Epidermal melanocyte (primary cell): ENCODE results near the gene CNPY4.
"Not testable (repeated sequence)": the region's sequence is repeated elsewhere in the genome, so short reads cannot be mapped to it uniquely, and the experiment has no call there.

ENCODE experiments used
- DNase-seq: peaks from one replicate; pipeline ENCODE4 v3.0.0; 2011; ENCODE audit warnings: low spot score; ENCODE audit not compliant: insufficient read length

The CNPY4 gene

GRCh38 chr7:100118388-100119071 lies 904 bp upstream of the CNPY4 start:
- peak; percentile 26 for DNase-seq

DNA sequence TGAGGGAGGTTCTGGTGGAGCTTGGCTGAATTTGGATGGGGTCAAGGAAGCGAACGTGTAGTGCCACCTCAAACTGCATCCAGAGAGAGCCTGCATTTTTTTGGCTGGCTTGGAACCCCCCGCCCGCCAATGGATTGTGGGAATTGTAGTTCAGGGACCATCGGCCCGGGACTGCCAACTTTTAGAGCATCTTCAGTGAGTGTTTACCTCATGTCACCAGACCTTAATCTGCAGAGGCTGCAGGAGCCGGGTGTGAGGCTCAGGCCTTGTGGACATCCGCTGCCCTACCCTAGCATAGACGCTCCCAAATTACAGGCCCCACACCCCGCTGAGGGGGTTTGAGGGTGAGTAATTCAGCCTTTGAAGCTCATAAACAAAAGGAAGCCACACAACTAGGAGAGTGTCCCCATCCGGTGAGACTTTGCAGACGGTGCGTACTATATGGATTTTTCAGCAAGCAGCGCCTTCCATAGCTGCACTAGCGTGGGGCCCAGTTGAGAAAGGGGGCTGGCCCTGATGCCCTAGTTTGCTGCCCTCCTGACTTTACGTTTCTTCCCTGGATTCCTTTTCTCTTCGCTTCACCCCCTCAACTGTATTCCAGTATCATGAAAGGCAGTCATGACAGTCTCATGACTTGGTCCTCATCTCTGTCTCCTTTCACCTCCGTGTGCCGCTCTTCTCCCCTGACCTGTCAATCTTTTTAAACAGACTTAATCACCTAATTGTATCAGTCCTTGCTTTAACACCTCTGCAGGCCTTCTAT lies 717 bp downstream of the CNPY4 start:
- peak; percentile 70 for DNase-seq

GRCh38 chr7:100120733-100121036 lies 1.3 kb downstream of the CNPY4 start:
- no peak for DNase-seq

GRCh38 chr7:100122067-100122466 lies 2.6 kb downstream of the CNPY4 start:
- no peak for DNase-seq

GRCh38 chr7:100122568-100122967 lies 3.1 kb downstream of the CNPY4 start:
- DNase-seq, result no peak

DNA sequence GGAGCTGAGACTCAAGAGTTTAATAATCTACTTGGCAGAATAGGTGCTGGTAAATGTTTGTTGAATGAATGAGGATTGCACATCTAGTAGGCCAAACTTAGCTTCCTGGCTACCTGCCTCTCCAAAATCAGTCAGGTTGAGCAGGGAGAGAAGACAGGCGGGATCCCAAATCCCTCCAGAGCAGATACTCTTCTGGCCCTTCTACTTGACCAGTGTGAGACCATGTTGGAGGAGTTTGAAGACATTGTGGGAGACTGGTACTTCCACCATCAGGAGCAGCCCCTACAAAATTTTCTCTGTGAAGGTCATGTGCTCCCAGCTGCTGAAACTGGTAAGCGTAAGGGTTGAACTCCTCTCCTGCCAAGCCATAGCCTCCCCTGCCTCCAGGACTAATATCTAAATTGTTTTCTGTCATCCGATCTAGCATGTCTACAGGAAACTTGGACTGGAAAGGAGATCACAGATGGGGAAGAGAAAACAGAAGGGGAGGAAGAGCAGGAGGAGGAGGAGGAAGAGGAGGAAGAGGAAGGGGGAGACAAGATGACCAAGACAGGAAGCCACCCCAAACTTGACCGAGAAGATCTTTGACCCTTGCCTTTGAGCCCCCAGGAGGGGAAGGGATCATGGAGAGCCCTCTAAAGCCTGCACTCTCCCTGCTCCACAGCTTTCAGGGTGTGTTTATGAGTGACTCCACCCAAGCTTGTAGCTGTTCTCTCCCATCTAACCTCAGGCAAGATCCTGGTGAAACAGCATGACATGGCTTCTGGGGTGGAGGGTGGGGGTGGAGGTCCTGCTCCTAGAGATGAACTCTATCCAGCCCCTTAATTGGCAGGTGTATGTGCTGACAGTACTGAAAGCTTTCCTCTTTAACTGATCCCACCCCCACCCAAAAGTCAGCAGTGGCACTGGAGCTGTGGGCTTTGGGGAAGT lies 5.1 kb downstream of the CNPY4 start:
- DNase-seq, result no peak

GRCh38 chr7:100126239-100126930 lies 7.0 kb downstream of the CNPY4 start:
- no peak for DNase-seq

GRCh38 chr7:100126931-100127865 lies 7.8 kb downstream of the CNPY4 start, which contains the start of gene MBLAC1:
Gene MBLAC1, plus strand, starts transcription at chr7:100126967. Its CDS starts 429 bp downstream, at chr7:100127396.
- peak; percentile 88 for DNase-seq

GRCh38 chr7:100127866-100128636 lies 8.6 kb downstream of the CNPY4 start:
- DNase-seq, result no peak

- no peak for DNase-seq
These were observed 9.2 kb downstream of the CNPY4 start for GRCh38 chr7:100128637-100128963.

DNA sequence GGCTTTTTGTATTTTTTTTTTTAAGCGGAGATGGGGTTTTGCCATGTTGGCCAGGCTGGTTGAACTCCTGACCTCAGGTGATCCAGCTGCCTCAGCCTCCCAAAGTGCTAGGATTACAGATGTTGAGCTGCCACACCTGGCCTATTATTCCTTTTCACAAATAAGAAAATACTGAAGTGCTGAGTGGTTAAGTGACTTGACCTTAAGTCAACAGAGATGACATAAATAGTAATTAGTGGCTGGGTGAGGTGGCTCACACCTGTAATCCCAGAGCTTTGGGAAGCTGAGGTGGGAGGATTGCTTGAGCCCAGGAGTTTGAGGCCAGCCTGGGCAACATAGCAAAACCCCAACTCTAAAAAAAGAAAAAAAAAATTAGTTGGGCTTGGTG lies 10.8 kb downstream of the CNPY4 start:
- not testable (repeated sequence) for DNase-seq

GRCh38 chr7:100130608-100131453 lies 11.4 kb downstream of the CNPY4 start:
- DNase-seq, result peak; percentile 65

DNA sequence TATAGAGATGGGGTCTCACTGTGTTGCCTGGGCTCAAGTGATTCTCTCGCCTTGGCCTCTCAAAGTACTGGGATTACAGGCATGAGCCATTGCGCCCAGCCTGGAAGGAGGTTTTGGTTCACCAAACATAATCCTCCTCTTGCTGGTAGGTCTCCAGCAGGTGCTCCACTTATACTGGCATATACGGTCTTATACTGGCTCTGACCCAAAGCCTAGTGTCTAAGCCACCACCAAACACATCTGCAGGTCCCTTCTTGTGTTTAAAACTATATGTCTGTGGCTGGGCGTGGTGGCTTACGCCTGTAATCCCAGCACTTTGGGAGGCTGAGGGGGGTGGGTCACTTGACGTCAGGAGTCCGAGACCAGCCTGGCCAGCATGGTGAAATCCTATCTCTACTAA lies 12.7 kb downstream of the CNPY4 start:
- DNase-seq, result no peak

DNA sequence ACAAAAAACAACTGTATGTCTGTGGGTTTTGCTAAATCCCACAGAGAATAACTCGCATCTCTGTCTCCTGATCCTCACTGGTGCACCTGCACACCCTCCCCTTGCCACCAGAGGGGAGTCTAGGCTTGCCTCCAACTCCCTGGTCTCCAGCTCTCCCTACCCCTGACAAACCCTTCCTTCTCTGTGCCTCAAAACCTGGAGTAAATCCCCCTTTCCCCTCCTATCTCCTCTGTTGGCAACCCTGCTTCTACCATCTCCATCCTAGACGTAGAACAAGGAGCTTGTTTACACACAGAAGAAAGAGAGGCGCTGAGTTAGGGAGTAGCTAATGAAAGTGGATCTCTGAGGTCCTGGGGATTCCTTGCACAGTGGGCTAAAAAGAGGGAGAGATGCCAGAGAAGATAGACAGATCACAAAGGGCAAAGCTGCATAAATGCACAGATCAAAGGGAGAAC lies 13.3 kb downstream of the CNPY4 start:
- peak; percentile 71 for DNase-seq

- no peak for DNase-seq
These were observed 18.7 kb downstream of the CNPY4 start for GRCh38 chr7:100137851-100138760.

DNA sequence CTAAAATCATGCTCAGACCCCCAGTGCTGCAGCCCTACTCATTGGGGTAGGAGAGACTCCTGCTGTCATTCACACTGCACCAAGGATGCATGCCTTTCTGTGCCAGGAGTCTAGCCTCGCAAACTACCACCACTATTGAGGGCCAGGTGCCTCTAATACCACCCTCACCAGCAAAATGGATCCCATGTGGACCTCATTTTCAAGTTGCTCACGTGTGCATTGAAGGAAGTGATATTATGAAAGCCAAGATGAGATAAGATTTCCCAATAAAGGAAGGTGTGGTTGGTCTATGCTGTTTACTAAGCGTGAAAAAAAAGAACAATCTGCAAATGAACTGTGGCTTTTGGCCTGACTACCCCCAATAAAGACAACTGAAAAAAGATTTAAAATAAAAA lies 22.1 kb downstream of the CNPY4 start:
- DNase-seq, result no peak

- DNase-seq, result no peak
These were observed 23.0 kb downstream of the CNPY4 start for GRCh38 chr7:100142461-100142860.

- DNase-seq, result not testable (repeated sequence)
These were observed 26.9 kb downstream of the CNPY4 start for GRCh38 chr7:100146350-100146749.
